ENCODE results near the gene ACRV1.

Gene ACRV1

GRCh38 chr11:125649465-125650166, 31.0 kb downstream of the ACRV1 start:
- DNase-seq (ENCODE audit: low read depth, low spot score): no peak

DNA sequence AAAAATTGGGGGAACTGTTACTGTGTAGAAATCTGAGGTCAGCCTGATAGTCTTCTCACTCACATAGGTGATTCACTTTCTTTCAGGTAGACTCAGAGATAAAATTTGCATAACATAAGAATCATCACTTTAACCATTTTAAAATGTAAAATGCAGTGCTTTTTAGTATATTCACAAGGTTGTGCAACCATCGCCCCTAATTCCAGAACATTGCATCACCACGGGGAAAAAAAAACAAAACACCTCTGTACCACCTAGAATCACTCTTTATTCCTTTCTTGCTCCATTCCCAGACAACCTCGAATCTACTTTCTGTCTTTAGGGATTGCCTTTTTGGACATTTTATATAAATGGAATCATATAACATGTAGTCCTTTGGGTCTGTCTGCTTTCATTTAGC, 34.8 kb downstream of the ACRV1 start:
- DNase-seq (ENCODE audit: low read depth, low spot score): no peak

- DNase-seq (ENCODE audit: low read depth, low spot score): no peak
Observed at GRCh38 chr11:125638315-125638714, 42.3 kb downstream of the ACRV1 start.

GRCh38 chr11:125637840-125638239, 42.8 kb downstream of the ACRV1 start:
- DNase-seq (ENCODE audit: low read depth, low spot score): no peak

DNA sequence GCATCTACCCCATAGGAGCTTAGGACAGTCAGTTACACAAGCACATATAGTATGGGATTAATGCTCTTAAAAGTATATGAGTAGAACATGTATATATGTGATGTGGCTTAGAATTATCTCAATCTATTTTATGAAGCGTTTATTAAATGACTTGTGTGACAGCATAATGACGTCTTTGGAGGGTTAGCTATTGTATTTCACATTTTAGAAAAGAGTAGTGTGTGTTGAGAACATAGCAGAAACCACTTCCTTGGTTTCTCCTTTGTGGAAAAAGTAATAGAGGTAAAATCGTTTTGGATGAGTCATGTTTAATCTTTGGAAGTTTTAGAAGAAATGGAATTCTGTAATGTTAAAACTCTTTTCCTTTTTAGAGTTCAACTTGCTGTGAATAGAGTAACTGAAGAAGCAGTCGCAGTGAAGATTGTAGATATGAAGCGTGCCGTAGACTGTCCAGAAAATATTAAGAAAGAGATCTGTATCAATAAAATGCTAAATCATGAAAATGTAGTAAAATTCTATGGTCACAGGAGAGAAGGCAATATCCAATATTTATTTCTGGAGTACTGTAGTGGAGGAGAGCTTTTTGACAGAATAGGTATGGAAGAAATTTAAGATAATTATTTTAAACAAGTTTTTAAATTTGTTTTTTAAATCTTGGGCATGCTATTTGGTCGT, 53.3 kb downstream of the ACRV1 start:
- no peak for DNase-seq (ENCODE audit: low read depth, low spot score)

- DNase-seq (ENCODE audit: low read depth, low spot score): peak; percentile 87
Observed at GRCh38 chr11:125626288-125626950, 54.2 kb downstream of the ACRV1 start.

DNA sequence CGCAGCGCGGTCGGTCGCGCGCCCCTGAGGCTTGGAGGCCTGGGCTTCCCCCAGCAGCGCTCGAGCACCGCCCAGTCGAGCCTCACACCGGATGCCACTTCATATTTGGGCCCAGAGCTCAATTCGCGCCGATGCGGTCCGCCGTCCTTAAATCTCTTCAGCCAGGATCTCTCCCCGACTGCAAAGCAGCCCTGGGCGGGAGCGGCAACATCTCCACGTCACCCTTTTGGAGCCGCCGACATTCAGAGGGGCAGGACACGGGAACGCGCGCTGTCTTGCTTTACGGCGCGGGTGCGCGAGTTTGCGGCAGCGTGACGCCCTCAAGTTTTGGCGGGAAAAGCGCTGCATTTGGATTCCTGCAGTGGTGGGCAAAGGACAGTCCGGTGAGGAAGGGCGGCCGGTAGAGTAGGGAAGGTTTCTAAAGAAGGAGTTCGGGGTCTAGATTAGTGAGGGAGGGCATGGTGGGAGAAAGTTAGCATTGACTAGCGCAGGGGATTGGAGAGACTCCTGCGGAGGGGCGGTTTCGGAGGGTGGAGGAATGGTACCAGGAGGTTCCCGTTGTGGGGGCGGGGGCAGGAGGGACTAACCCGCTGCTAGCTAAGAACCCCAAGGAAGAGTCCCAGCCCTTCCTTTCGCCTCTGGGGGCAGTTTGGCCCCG, 54.9 kb downstream of the ACRV1 start:
- DNase-seq (ENCODE audit: low read depth, low spot score): peak; percentile 65

DNA sequence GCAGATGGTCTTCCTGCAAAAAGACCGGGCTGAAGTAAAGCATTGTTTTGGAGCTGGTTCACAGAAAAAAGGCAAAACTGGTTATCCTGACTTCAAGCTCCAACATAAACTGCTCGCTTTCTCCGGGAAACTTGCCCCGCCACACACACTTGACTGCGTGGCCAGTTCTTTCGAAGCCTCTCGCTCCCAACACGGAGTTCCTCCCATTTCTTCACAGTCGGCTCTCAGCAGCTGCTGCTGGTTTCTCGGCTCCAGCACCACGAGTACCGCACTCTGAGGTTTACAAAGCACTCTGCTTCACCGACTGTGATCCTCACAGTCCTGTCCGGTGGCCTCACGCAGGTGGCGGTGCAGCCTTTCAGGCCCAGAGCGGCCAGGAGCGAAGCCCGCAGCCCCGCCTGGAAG, 55.4 kb downstream of the ACRV1 start:
- peak; percentile 17 for DNase-seq (ENCODE audit: low read depth, low spot score)

DNA sequence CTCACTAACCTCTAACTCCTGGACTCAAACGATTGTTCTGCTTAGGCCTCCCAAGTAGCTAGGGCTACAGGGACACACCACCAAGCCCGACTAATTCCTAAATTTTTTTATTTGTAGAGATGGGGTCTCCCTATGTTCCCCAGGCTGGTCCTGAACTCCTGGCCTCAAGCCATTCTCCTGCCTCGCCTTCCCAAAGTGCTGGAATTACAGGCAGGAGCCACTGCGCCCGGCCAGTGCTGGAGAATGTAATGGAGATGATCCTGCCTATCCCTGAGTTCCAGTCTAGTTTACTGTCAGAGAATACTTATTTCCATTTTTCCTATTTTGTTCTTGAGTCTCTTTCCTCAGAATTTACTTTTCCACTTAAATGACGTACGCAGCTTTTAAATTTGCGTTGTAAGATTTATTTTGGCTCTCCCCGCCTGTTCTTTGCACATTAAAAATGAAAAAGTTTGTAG, 55.9 kb downstream of the ACRV1 start, which contains the start of gene CHEK1:
CHEK1 (plus strand) TSS at position 408 of the 458 bp plus-strand sequence. CDS start 1,606 bp downstream, outside the sequence.
- DNase-seq (ENCODE audit: low read depth, low spot score): no peak

GRCh38 chr11:125623064-125623463, 57.6 kb downstream of the ACRV1 start:
- no peak for DNase-seq (ENCODE audit: low read depth, low spot score)

DNA sequence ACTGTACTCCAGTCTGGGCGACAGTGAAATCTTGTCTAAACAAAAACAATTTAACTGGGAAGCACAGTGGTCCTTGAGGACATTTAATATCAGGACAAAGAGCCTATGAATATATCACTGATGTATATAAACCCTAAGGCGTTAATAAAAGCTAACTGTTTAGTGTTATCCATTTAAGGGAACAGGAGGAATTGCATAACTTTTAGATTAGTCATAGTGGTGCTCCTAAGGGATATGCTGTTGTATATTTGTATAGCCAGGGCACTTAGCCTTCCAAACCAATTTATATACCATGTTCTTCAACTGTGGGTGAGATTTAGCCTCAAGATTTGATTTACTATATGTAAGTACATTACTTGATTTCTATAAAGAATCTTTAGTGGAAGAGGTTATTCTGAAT, 58.7 kb downstream of the ACRV1 start:
- no peak for DNase-seq (ENCODE audit: low read depth, low spot score)

All from iPS DF 19.7 (cell line).